Osteocyte (in vitro differentiated cells): Measurements from ENCODE around the gene SMIM3. TPM values are rescaled to one million over a fixed set of nuclear protein-coding genes. Genes with fewer than 3 reads are reported as not detected.

Experiments
- DNase-seq: peaks from one replicate; pipeline ENCODE4 v3.0.0; 2021; ENCODE audit warnings: mixed read lengths; ENCODE audit not compliant: unreplicated experiment; ENCODE audit errors: extremely low spot score
- H3K27ac Mint-ChIP-seq: one replicate; pipeline ENCODE4 v1.8.0; 2021; ENCODE audit warnings: mild to moderate bottlenecking, mixed read lengths; ENCODE audit not compliant: unreplicated experiment
- H3K27me3 Mint-ChIP-seq: one replicate; pipeline ENCODE4 v1.8.0; 2021; ENCODE audit warnings: mixed read lengths; ENCODE audit not compliant: unreplicated experiment
- H3K36me3 Mint-ChIP-seq: one replicate; pipeline ENCODE4 v1.8.0; 2021; ENCODE audit warnings: mixed read lengths; ENCODE audit not compliant: unreplicated experiment
- H3K4me1 Mint-ChIP-seq: one replicate; pipeline ENCODE4 v1.8.0; 2021; ENCODE audit warnings: mixed read lengths; ENCODE audit not compliant: unreplicated experiment
- H3K4me3 Mint-ChIP-seq: one replicate; pipeline ENCODE4 v1.8.0; 2021; ENCODE audit warnings: mild to moderate bottlenecking, moderate library complexity, mixed read lengths; ENCODE audit not compliant: unreplicated experiment
- H3K9me3 Mint-ChIP-seq: one replicate; pipeline ENCODE4 v1.8.0; 2021; ENCODE audit warnings: mixed read lengths; ENCODE audit not compliant: unreplicated experiment
- CTCF ChIP-seq: fragments of 200-600 bp; sonication (generic); IDR thresholded peaks from 2 replicates; pipeline ENCODE4 v1.5.0; 2021; ENCODE audit warnings: antibody characterized with exemption, mild to moderate bottlenecking, moderate library complexity
- total RNA-seq: library from RNA; stranded (reverse); gene quantifications from 2 replicates; pipeline ENCODE4 v1.2.1, GENCODE V29; 2021

Gene SMIM3
- total RNA-seq, 1 donor from 2014 or later = 4.0 TPM

- no peak for DNase-seq
- Mint-ChIP-seq H3K4me1 (peaks cover 15% of the 10 kb centered on the region), H3K9me3 (no peaks in the 10 kb centered on the region), H3K36me3 (no peaks in the 10 kb centered on the region), H3K4me3 (peak overlapping the region; percentile 98), H3K27me3 (peaks cover 3% of the 10 kb centered on the region), H3K27ac (peak overlapping the region; percentile 59)
- no peak for TF ChIP-seq CTCF
These were observed 455 bp upstream of the SMIM3 start for GRCh38 chr5:150778088-150778516.

DNA sequence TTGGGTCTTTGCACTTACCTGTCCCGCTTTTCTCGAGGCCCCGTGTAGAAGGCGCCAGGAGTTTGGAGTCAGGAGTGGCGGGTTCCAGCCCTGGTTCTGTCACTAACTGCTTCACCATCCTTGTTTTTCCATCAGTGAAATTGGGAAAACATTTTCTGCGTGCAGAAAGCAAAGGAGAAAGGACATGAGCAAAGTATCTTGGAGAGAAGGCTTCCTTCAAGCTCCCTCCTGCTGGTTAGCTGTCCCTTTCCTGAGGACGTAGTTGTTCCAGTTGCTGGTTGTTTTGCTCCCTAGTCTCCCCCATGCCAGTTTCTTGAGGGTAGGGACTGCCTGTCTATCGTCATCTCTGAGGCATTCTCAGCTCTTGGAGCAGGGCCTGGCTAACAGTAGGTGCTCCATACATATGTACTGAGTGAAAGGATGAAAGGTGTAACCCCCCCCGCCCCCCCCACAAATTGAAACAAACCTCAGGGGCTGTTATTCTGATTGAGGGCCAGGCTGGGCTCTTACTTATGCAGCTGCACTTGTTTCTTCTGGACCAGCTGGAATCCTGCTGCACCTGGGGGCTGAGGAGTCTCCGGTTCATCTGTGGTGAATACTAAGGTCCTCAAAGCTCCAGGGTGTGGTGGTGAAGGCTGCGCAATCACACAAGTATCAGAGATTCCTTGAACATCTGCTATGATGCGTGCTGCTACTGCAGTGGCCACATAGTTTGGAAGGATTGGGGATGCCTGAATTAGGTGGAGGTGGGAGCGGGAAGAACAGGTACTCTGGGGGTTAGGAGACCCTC, 1.0 kb downstream of the SMIM3 start:
- H3K9me3 Mint-ChIP-seq = no peaks in the 10 kb centered on the region
- peak overlapping the region; percentile 98 for H3K4me3 Mint-ChIP-seq
- DNase-seq = no peak
- peak overlapping the region; percentile 87 for H3K27ac Mint-ChIP-seq
- no peak for TF ChIP-seq CTCF
- H3K36me3 Mint-ChIP-seq = no peaks in the 10 kb centered on the region
- H3K4me1 Mint-ChIP-seq = peaks cover 15% of the 10 kb centered on the region
- peaks cover 3% of the 10 kb centered on the region for H3K27me3 Mint-ChIP-seq

GRCh38 chr5:150780187-150780692, 1.7 kb downstream of the SMIM3 start:
- H3K36me3 Mint-ChIP-seq = no peaks in the 10 kb centered on the region
- H3K9me3 Mint-ChIP-seq = no peaks in the 10 kb centered on the region
- no peak for DNase-seq
- no peak for TF ChIP-seq CTCF
- peaks cover 3% of the 10 kb centered on the region for H3K27me3 Mint-ChIP-seq
- no peak overlapping the region for H3K4me3 Mint-ChIP-seq
- H3K4me1 Mint-ChIP-seq = peaks cover 15% of the 10 kb centered on the region
- H3K27ac Mint-ChIP-seq = no peak overlapping the region

GRCh38 chr5:150780816-150781221, 2.3 kb downstream of the SMIM3 start:
- Mint-ChIP-seq H3K4me3 (no peak overlapping the region), H3K27ac (no peak overlapping the region), H3K27me3 (peaks cover 2% of the 10 kb centered on the region), H3K36me3 (peaks cover under 1% of the 10 kb centered on the region), H3K9me3 (no peaks in the 10 kb centered on the region), H3K4me1 (peaks cover 15% of the 10 kb centered on the region)
- no peak for DNase-seq
- TF ChIP-seq CTCF = no peak
